ENCODE results near the gene COPS2.
A peak's percentile ranks its signal among the peaks of the same experiment; 100 is the strongest.

COPS2 gene

DNA sequence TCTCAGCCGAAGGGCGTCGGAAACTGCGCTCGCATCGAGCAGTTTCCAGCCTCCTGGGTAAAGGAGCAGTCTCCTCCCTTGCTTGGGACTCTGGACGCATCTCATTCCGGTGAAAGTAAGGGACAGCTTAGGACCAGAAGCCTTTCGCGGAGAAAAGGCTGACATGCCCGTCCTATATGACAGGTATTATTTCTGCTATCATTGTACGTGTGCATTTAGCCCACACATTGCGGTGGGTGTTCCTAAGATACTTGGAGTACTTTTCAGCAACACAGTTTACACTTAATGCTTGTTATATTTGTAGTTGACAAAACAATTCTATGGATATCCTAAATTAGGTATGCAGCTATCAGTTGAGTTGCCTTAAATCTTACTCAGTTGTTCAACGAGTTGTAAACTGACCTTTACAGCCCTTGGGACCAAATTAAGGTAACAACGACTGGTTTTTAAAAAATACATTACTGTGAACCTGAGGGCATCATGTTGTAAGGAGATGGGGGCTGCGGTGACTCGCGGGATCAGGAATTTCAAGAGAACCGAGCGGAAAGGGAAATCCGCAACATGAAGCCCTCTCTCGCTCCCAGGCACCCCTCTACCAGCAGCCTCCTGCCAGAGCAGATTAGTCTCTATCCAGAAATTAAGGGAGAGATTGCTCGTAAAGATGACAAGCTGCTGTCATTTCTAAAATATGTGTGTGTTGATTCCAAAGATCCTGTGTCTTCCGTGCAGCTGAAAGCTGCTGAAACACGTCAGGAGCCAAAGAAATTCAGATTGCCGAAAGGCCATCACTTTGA lies 632 bp upstream of the COPS2 start:
- peak; percentile 16 for DNase-seq (ENCODE audit: low spot score)

DNA sequence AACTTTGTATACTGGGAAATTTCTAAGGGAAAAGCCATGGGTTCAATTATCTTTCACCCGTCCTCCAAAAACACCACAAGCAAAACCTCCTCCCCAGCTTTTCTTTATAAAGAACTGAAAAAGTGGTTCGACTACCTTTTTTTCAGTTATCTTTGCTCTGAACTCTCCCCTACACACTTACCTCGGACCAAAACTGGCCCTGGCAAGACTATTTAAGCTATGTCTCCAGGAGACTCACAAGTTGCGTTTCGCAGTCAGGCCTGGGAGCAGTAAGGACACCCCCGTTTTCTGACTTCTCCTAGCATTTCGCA lies 645 bp downstream of the COPS2 start:
- DNase-seq (ENCODE audit: low spot score), result no peak

DNA sequence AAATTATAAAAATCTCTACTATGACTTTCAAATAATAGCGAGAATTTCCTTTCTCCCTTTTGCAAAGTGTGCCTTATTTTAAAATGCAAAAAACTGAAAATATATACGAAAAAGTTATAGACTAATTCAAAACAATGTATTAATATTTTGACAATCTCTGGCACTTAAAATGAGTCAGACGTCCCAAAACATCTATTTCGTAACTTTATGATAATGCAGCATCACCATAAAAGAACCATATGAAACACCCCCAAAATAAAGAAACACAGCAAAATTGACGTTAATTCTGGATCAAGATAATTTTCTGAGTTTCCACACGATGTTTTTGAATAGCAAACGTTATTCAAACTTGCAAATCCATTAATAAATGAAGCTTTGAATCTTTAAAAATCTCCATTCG lies 1.0 kb downstream of the COPS2 start:
- DNase-seq (ENCODE audit: low spot score), result no peak

DNA sequence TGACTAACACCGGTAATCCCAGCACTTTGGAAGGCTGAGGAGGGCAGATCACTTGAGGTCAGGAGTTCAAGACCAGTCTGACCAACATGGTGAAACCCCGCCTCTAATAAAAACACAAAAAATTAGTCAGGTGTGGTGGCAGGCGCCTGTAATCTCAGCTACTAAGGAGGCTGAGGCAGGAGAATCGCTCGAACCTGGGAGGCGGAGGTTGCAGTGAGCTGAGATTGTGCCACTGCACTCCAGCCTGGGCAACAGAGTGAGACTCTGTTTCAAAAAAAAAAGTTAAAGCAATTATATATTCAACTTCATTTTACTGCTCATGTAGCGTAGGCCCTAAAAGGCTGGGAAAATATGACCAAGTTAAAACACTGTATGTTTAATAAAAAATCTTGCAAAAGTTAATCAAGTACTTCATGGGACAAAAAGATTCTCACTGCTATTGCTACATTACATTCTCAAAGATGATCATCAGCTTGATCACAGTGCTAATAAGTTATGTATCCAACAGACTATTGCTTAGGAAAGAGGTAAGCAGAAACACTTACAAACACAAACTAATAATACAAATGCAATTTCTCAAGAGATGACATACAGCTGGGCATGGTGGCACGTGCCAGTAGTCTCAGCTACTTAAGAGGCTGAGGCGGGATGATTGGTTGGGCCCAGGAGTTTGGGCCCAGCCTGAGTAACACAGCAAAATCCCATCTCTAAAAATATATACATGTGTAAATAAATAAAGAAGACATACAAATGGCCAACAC lies 2.7 kb downstream of the COPS2 start:
- no peak for DNase-seq (ENCODE audit: low spot score)

DNA sequence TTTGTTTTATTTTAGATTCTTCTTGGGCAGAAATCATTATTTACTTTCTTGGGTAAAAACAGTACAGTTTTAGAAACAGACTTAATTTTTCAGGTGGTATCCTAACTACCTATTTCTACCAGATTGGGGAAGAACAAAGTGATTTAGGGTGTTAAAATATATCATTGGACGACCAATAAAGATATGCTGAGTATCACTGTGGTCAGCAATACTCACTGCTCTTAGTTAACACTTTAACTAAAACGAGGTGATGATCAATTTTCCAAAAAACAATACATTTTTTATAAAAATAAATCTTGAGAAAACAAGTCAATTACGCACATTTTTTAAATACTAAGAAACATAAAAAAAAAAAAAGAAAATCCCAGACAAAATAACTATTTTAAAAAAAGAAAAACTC lies 3.6 kb downstream of the COPS2 start:
- DNase-seq (ENCODE audit: low spot score), result no peak

DNA sequence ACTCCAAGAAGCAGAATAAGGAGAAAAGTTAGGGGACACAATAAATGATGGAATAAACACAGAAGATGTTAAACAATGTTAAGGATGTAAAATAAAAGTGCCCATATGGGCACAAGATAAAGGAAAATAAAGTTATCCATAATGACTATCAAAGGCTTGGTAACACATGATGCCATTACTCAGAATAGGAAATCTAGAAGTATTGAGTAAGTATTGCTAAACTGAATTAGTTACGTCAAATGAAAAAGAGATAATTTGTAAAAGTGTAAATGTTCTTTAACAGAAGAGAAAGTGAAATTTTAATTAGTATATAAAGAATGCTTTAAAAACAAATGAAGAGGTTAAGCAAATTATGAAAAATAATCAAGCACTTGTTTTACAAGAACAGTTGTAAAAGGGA lies 6.7 kb downstream of the COPS2 start:
- no peak for DNase-seq (ENCODE audit: low spot score)

DNA sequence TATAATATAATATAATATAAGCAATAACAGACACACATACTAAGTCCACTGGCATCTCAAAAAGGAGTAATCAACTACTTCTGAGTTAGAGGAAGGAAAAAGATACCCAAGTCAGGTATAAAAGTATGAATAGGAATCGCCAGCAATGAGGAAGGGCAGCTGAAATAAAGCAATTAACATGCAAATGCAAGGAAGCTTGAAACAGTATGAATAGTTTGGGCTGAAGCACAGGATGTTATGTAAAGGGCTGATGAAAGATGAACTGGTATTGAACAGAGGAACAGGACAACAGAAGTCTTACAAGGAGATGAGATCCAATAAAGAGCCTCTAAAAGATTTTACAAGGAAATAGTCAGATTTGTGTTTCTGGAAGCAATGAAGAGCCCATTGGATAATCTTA lies 7.1 kb downstream of the COPS2 start:
- DNase-seq (ENCODE audit: low spot score), result no peak

DNA sequence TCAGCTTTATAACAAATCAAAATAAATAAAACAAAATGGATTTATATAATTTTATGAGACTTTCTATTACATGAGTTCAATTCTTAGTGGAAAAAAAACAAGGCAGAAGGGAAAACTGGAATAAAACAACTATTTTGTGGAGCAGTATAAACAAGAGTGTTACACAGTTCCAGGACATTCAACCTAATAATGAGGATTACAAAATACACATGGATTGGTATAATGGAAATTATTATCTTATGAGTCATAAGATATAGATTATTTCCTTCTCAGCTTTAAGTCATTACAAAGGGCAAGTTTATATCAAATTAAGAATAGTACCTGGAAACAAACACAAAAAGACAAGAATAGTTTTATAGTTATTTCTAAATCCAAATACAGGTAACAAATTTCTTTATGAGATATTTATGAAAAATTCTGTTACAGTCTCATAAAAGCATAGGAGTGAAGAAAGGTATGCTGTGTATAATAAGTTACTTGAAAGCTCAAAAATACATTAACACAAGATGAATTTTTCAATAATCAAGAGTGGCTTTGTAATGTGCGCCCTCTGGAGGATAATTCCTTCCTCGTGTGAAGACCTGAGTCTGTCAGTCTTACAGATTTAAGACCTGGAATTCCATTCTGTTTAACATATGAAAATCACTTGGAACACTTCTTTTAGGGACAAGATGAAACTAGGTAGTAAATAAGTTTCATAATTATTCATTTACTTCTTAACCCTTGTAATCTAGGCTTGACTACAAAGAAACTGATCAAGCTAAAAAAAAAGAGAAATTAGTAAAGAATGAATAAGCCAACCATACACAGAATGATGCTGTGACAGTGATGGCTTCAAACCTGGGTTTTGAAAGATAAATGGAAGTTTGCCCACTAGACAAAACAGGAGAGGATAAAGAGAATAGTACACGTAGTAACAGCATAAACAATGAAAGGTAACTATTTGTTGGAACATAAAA lies 9.5 kb downstream of the COPS2 start:
- peak; percentile 78 for DNase-seq (ENCODE audit: low spot score)

DNA sequence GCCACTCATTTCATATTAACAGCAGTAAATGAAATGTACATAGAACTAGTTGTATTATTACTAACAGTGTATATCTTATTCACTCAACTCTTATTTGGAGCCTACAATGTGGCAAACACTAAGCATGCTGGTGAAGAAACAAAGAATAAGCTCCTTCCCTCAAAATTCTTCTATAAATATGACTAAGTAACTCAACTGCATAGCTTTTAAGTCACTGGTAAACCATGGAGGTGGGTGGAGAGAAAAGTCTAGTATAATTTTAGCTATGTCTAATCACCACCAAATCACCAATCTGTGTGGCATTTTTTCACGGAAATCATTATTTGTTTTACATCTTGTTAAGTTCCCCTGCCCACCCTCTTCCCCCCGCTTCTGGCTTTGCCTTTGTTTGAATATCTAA lies 17.5 kb downstream of the COPS2 start:
- peak; percentile 28 for DNase-seq (ENCODE audit: low spot score)

DNA sequence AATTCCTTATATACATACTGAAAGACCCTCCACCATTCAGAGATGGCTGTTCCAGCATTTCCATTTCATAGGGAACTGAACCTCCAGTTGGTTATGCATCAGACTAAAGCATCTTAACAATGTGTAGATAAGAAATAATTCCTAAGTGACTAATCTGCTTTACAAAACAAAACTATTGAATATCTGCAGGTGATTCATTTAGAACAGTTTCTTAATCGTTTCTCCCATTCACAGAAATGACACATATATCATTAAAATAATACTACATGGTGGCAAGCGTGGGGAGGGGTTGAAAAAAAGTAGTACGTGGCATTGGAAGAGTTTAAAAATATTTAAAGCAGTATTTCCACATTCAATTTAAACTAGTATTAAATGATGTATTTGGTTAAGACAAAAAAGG lies 19.5 kb downstream of the COPS2 start:
- no peak for DNase-seq (ENCODE audit: low spot score)

DNA sequence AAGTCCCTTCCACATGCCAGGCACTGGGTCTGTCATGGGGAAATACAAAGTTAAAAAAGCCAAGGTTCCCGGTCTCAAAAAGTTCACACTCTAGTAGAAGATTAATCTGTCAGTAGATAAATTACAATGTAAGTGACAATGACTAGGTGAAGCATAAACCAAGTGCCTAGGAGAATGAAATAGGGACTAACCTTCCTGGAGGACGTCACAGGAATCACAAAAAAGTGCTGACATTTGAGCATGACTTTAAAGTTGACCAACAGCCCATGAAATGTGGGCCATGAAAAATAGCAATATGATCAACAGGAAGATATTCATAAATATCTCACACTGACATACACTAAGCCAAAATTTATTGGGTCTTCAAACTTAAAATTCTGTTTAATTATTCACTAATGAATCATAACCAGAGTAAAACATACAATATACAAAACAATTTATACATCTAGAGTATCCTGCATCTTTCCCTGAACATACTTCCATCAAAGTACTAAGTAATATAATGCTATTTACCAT lies 20.0 kb downstream of the COPS2 start:
- no peak for DNase-seq (ENCODE audit: low spot score)

DNA sequence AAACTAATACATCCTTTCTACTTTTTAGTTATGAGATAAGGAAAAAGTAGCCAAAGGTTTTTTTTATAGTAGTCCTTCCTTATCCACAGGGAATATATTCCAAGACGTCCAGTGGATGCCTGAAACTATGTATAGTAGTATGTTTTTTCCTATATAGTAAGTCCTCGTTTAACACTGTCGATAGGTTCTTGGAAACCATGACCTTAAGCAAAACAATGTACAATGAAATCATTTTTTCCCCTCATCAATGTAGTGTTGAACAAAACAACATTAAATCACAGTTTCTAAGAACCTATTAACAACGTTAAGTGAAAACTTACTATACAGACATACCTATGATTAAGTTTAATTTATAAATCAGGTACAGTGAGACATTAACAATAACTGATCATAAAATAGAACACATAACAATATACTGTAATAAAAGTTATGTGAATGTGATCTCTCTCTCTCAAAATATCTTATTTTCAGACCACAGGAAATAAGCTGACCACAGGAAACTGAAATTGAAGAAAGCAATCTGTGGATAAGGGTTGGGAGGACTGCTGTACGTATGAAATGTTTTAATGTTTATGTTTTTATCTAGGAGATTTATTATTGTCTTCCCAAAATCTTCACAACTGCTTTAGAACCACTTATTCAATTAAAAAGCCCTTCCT lies 20.6 kb downstream of the COPS2 start:
- no peak for DNase-seq (ENCODE audit: low spot score)

DNA sequence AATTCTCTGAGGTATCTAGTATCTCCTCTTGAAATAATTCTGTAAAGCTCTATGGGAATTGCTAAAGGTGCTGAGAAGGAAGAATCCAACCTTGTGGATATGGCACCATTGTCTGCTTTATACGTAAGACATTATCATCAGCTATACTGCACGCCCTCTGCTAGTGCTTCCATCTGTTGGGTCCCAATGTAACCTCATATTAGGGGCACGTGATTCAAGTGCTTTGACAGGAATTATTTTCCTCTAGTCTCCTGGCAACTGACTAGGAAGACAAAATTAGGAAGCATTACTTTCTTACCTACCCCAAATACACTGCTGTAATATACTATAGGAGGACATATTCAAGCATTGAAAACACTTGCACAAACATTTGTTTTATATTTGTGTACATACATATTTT lies 24.0 kb downstream of the COPS2 start:
- DNase-seq (ENCODE audit: low spot score), result no peak

DNA sequence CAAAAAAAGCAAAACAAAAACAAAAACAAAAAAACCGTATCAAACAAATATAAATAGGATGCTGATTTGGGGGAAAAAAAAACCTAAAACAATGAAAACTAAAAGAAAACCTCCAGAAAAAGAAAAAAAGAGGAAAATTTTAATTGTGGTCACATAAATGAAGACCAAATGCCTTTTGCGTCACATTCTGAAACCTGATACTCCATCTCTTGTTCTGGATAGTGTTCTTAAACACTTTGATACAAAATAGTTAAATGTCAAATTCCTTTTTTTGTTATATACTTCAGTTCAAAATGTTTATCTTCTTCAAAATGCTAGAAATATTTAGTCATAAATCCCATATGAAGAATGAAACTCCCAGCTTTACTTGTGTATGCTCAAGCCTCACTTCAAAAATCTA lies 31.0 kb downstream of the COPS2 start:
- no peak for DNase-seq (ENCODE audit: low spot score)

DNA sequence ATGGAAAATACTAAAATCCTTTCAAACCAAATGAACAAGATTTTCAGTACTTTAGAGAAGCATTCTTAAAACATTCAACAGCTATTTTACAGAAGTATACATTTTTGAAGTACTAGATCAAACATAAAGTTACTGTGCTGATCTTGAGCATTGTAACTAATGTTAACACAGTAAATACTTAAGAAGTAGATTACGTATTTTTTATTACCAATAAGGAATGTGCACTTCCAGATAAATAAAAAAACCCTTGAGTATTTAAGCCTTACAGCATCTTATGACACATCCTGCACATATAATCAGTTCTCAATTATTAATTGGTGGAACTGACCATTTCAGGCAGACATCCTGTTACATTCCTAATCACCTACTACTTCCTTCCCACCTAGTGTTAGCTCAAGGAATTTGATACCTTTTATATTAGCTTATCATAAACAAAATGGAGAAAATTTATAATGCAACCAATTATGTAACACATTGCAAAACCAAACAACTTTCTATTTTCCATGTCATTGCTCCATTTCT lies 32.8 kb downstream of the COPS2 start:
- no peak for DNase-seq (ENCODE audit: low spot score)

DNA sequence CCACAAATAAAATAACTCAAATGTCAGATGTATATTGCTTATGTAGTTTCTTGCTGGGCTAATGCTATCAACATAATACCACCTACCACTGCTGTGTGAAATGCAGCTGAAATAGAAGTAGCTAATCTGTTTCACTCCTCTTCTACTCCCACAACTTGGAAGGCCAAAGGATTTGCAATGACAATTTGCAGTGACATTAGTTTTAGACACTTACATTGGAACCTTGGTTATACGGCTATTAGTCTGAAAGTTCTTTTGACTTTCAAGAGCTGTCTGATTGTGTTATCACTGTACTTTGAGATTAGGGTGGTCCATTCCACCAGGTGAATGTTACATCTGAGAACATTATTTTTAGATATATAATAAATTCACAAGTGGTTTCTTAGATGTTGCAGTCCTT lies 33.5 kb downstream of the COPS2 start:
- peak; percentile 6 for DNase-seq (ENCODE audit: low spot score)

DNA sequence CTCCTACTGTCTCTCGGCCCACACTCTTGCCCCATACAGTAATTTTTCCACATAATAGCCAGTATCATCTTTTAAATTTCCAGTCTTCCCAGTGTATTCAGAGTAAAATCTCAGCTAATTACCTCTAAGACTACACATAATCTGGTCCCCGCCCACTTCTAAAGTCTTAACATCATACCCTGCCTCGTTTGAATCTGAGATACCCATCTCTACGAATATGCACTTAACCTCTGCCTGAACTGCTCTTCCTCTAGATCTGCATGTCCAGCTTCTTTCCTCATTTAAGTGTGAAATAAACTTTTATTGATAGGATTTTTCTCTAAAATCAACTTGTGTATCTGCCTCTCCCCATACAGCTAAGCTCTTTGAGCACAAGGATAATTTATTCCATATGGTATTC lies 34.6 kb downstream of the COPS2 start:
- DNase-seq (ENCODE audit: low spot score), result no peak

DNA sequence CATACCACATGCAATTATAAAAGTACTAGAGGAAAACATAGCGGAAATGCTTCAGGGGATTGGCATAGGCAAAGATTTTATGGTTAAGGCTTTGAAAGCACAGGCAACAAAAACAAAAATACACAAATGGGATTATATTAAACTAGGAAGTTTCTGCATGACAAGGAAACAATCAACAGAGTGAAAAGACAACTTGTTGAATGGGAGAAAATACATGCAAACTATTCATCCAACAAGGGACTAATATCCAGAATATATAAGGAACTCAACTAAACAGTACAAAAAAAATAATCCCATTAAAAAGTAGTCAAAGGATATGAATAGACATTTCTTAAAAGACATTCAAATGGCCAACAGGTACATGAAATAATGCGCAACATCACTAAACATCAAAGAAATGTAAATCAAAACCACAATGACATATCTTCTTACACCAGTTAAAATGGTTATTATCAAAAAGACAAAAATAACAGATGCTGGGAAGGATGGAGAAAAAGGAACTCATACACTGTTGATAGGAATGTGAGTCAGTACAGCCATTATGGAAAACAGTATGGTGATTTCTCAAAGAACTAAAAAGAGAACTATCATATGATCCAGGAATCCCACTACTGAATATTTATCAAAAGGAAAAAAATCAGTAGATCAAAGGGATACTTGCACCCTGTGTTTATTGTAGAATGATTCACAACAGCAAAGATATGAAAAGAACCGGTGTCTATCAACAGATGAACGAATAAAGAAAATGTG lies 39.1 kb downstream of the COPS2 start:
- DNase-seq (ENCODE audit: low spot score), result no peak

DNA sequence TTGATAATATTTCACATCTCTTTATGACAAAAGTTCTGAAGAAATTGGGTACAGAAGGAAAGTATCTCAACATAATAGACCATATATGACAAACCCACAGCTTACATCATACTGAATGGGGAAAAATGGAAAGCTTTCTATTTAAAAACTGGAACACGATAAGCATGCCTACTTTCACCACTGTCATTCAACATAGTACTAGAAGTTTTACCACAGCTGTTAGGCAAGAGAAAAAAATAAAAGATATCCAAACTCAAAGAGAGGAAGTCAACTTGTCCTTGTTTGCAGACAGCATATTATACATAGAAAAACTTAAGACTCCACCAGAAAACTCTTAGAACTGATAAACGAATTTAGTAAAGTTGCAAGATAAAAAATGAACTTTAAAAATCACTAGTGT lies 40.3 kb downstream of the COPS2 start:
- no peak for DNase-seq (ENCODE audit: low spot score)

DNA sequence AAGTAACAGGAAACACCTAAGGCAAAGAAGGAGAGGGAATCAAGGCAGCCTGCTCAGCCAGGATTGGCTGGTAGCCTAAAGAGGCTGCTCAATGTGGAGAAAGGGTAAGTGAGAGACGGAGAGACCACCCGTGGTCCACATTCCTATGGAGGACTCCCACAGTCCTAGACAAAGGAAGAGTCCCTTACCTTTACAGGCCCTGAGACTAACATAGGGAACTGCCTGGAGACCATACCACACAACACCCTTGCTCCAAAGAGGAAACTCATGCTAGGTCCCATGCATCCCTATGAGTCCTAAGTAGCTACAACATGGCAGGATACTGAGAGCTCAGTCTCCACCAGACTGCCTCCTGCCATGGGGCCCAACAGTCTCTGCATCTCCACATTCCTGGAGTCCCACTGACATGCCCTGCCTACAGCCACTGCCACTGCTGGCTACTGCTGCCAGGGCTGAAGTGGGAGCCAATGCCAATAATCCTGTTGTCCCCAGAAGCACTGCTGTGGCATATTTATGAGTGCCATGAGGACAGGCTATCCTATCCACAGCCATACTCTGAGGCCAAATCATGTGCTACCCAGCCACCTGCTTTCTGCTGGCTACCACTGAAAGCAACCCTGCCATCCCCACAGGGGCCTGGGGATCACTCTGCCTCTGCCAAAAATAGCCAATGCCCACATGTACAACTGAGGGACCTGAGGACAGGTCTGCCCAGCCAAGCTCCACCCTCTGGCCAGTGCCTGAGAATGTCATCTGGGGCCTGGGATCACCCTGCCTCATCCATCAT lies 45.0 kb downstream of the COPS2 start:
- DNase-seq (ENCODE audit: low spot score), result no peak

Data from Ammon's horn (tissue), 1 donor.